Neural cell (in vitro differentiated cells): ENCODE measurements around the gene PLEKHA8. TPM values are rescaled to one million over a fixed set of nuclear protein-coding genes. Genes with fewer than 3 reads are reported as not detected.

Source experiments
- H2AFZ ChIP-seq: fragments of 200-600, 300-800 bp; sonication (generic), shearing (Covaris generic); 2 replicates; pipeline ENCODE4 v1.6.0; 2014; ENCODE audit warnings: low read depth, mild to moderate bottlenecking, antibody characterized with exemption, low read length, moderate library complexity
- H3F3A ChIP-seq: fragments of 200-600 bp; shearing (Covaris generic); 2 replicates; pipeline ENCODE4 v1.6.1; 2016; ENCODE audit warnings: mild to moderate bottlenecking, moderate library complexity, mixed read lengths, antibody characterized with exemption, low read length; ENCODE audit not compliant: insufficient read depth, poor library complexity, severe bottlenecking
- H3K27ac ChIP-seq: fragments of 200-600, 300-800 bp; sonication (generic), shearing (Covaris generic); 2 replicates; pipeline ENCODE4 v1.5.1; 2014; ENCODE audit warnings: mild to moderate bottlenecking, low read length, moderate library complexity
- H3K27me3 ChIP-seq: fragments of 300-800, 200-600 bp; sonication (generic), shearing (Covaris generic); 2 replicates; pipeline ENCODE4 v1.6.0; 2014; ENCODE audit warnings: mild to moderate bottlenecking, low read depth, low read length, moderate library complexity; ENCODE audit not compliant: insufficient read depth
- H3K36me3 ChIP-seq: fragments of 300-800, 200-600 bp; sonication (generic), shearing (Covaris generic); 2 replicates; pipeline ENCODE4 v1.5.1; 2014; ENCODE audit warnings: mild to moderate bottlenecking, antibody characterized with exemption, low read length, moderate library complexity; ENCODE audit not compliant: insufficient read depth
- H3K4me2 ChIP-seq: fragments of 300-800, 200-600 bp; sonication (generic), shearing (Covaris generic); 2 replicates; pipeline ENCODE4 v1.6.0; 2014; ENCODE audit warnings: mild to moderate bottlenecking, low read length
- H3K4me3 ChIP-seq: fragments of 300-800, 200-600 bp; sonication (generic), shearing (Covaris generic); 2 replicates; pipeline ENCODE4 v1.5.1; 2014; ENCODE audit warnings: mild to moderate bottlenecking, low read length, moderate library complexity
- H3K79me2 ChIP-seq: fragments of 200-600 bp; shearing (Covaris generic); replicated peaks from 2 replicates; pipeline ENCODE4 v1.6.0; 2014; ENCODE audit warnings: mild to moderate bottlenecking, low read length, moderate library complexity; ENCODE audit not compliant: insufficient read depth
- H3K9ac ChIP-seq: fragments of 300-800, 200-600 bp; sonication (generic), shearing (Covaris generic); 2 replicates; pipeline ENCODE4 v1.6.1; 2016; ENCODE audit warnings: mild to moderate bottlenecking, low read length, mixed read lengths
- H3K9me2 ChIP-seq: fragments of 200-600 bp; shearing (Covaris generic); 2 replicates; pipeline ENCODE4 v1.6.1; 2016; ENCODE audit warnings: mild to moderate bottlenecking, low read length, mixed read lengths; ENCODE audit not compliant: insufficient read depth
- H3K9me3 ChIP-seq: fragments of 200-600, 300-800 bp; sonication (generic), shearing (Covaris generic); 2 replicates; pipeline ENCODE4 v1.6.1; 2016; ENCODE audit warnings: mild to moderate bottlenecking, mixed run types, low read length, moderate library complexity, mixed read lengths
- H4K20me1 ChIP-seq: fragments of 200-600 bp; shearing (Covaris generic); 2 replicates; pipeline ENCODE4 v1.6.1; 2016; ENCODE audit warnings: mild to moderate bottlenecking, mixed run types; ENCODE audit not compliant: insufficient read depth
- CTCF ChIP-seq: fragments of 450-650 bp; IDR thresholded peaks from 2 replicates; pipeline ENCODE4 v1.5.1; 2014; ENCODE audit warnings: antibody characterized with exemption, mild to moderate bottlenecking, moderate library complexity; ENCODE audit not compliant: poor library complexity, severe bottlenecking
- EP300 ChIP-seq: fragments of 450-650 bp; conservative IDR thresholded peaks from 2 replicates; pipeline ENCODE4 v1.6.1; 2014; ENCODE audit warnings: antibody characterized with exemption, mild to moderate bottlenecking, moderate library complexity; ENCODE audit not compliant: poor library complexity, severe bottlenecking
- EZH2 ChIP-seq: fragments of 200-600, 300-800 bp; shearing (Covaris generic), sonication (generic); IDR thresholded peaks from 2 replicates; pipeline ENCODE4 v1.6.1; 2014; ENCODE audit warnings: antibody characterized with exemption, low read length, borderline replicate concordance, mild to moderate bottlenecking; ENCODE audit not compliant: insufficient read depth, poor library complexity, severe bottlenecking
- MXI1 ChIP-seq: fragments of 450-650 bp; conservative IDR thresholded peaks from 2 replicates; pipeline ENCODE4 v1.6.1; 2014; ENCODE audit warnings: antibody characterized with exemption, mild to moderate bottlenecking; ENCODE audit not compliant: poor library complexity, severe bottlenecking
- POLR2AphosphoS5 ChIP-seq: IDR thresholded peaks from 2 replicates; pipeline ENCODE4 v1.6.1; 2012
- RAD21 ChIP-seq: fragments of 450-650 bp; conservative IDR thresholded peaks from 2 replicates; pipeline ENCODE4 v1.6.1; 2014; ENCODE audit warnings: antibody characterized with exemption, mild to moderate bottlenecking, moderate library complexity
- REST ChIP-seq: IDR thresholded peaks from 2 replicates; pipeline ENCODE4 v1.6.1; 2012; ENCODE audit warnings: borderline replicate concordance
- SMC3 ChIP-seq: fragments of 450-650 bp; conservative IDR thresholded peaks from 2 replicates; pipeline ENCODE4 v1.6.1; 2014; ENCODE audit warnings: antibody characterized with exemption, mild to moderate bottlenecking, moderate library complexity; ENCODE audit not compliant: poor library complexity
- TAF1 ChIP-seq: IDR thresholded peaks from 2 replicates; pipeline ENCODE4 v1.6.1; 2012; ENCODE audit warnings: low read depth
- polyA plus RNA-seq: library from polyadenylated mRNA; depleted of rRNA; stranded (reverse); fragments of >200 nt; gene quantifications from 2 replicates; pipeline ENCODE4 v1.2.3, GENCODE V29; 2014

Gene PLEKHA8
- polyA plus RNA-seq, 1 donor from 2014 or later: 43.1 TPM

GRCh38 chr7:29996321-29996720 lies 31.9 kb upstream of the PLEKHA8 start:
- Histone ChIP-seq H3K27ac (no peak overlapping the region), H3K4me2 (no peak overlapping the region), H3K9me3 (peaks cover 7% of the 10 kb centered on the region), H3K9me2 (no peaks in the 10 kb centered on the region), H3K27me3 (no peaks in the 10 kb centered on the region), H3F3A (no peaks in the 10 kb centered on the region), H2AFZ (no peak overlapping the region), H3K36me3 (no peaks in the 10 kb centered on the region), H3K79me2 (no peaks in the 10 kb centered on the region), H3K4me3 (no peak overlapping the region), H3K9ac (no peak overlapping the region), H4K20me1 (no peaks in the 10 kb centered on the region)
- TF ChIP-seq EZH2 (no peak), TAF1 (no peak), CTCF (no peak), REST (no peak), SMC3 (no peak), POLR2AphosphoS5 (no peak), RAD21 (no peak), EP300 (no peak), MXI1 (no peak)

GRCh38 chr7:29998489-29998888 lies 29.7 kb upstream of the PLEKHA8 start:
- TF ChIP-seq RAD21 (no peak), EP300 (no peak), MXI1 (no peak), CTCF (no peak), POLR2AphosphoS5 (no peak), TAF1 (no peak), REST (no peak), EZH2 (no peak), SMC3 (no peak)
- no peak overlapping the region for H3K27ac ChIP-seq
- H3K79me2 ChIP-seq: no peaks in the 10 kb centered on the region

More at GRCh38 chr7:29998489-29998888, 29.7 kb upstream of the PLEKHA8 start:
- no peaks in the 10 kb centered on the region for H4K20me1 ChIP-seq
- H3F3A ChIP-seq: no peaks in the 10 kb centered on the region
- H3K4me3 ChIP-seq: no peak overlapping the region
- H2AFZ ChIP-seq: no peak overlapping the region
- no peaks in the 10 kb centered on the region for H3K9me2 ChIP-seq
- H3K9me3 ChIP-seq: peaks cover 3% of the 10 kb centered on the region
- H3K36me3 ChIP-seq: no peaks in the 10 kb centered on the region
- no peaks in the 10 kb centered on the region for H3K27me3 ChIP-seq
- no peak overlapping the region for H3K9ac ChIP-seq
- no peak overlapping the region for H3K4me2 ChIP-seq
